Heart left ventricle (tissue), 16 donors: ENCODE results near the gene SSBP3. TPM values are rescaled to one million over a fixed set of nuclear protein-coding genes. Genes with fewer than 3 reads are reported as not detected.
A peak's percentile ranks its signal among the peaks of the same experiment; 100 is the strongest.
"Not testable (repeated sequence)": the region's sequence is repeated elsewhere in the genome, so short reads cannot be mapped to it uniquely, and the experiment has no call there.

Experiments
- ATAC-seq, 4 donors: fragments of 200-7000 bp; cut with Tn5 transposase; one replicate each; pipeline ENCODE4 v1.9.1; 2020 to 2022; ENCODE audit warnings: moderate library complexity in 4 of 4, mild to moderate bottlenecking in 3 of 4, moderate number of reproducible peaks in 1 of 4
- DNase-seq, 5 donors: peaks; one replicate each; pipeline ENCODE4 v3.0.0-alpha.2; 2020
- H3K27ac ChIP-seq, 12 donors: fragments of 200-600 bp; sonication (generic) in 4 of 12; one replicate each; pipeline versions ENCODE4 v1.5.0 to v1.8.0; 2016 to 2022; ENCODE audit warnings: mild to moderate bottlenecking in 2 of 12
- H3K27me3 ChIP-seq, 9 donors: fragments of 200-600 bp; sonication (generic) in 2 of 9; one replicate each; pipeline versions ENCODE4 v1.5.1 to v1.8.0; 2016 to 2022; ENCODE audit warnings: mild to moderate bottlenecking in 3 of 9
- H3K36me3 ChIP-seq, 9 donors: fragments of 200-600 bp; sonication (generic) in 2 of 9; one replicate each; pipeline versions ENCODE4 v1.5.0 to v1.8.0; 2018 to 2022; ENCODE audit warnings: mild to moderate bottlenecking in 2 of 9
- H3K4me1 ChIP-seq, 12 donors: fragments of 200-600 bp; sonication (generic) in 4 of 12; one replicate each; pipeline versions ENCODE4 v1.5.0 to v1.8.0; 2016 to 2022; ENCODE audit warnings: mild to moderate bottlenecking in 3 of 12
- H3K4me3 ChIP-seq, 12 donors: fragments of 200-600 bp; sonication (generic) in 4 of 12; one replicate each; pipeline versions ENCODE4 v1.5.0 to v1.8.0; 2017 to 2022; ENCODE audit warnings: mild to moderate bottlenecking in 9 of 12, moderate library complexity in 4 of 12
- H3K9me3 ChIP-seq, 12 donors: fragments of 200-600 bp; sonication (generic) in 4 of 12; one replicate each; pipeline versions ENCODE4 v1.5.0 to v1.8.0; 2016 to 2022; ENCODE audit warnings: mild to moderate bottlenecking in 1 of 12
- POLR2A ChIP-seq, 2 donors: fragments of 450-650 bp; IDR thresholded peaks; one replicate each; pipeline ENCODE4 v1.6.1; 2017; ENCODE audit warnings: antibody characterized with exemption in 2 of 2, mild to moderate bottlenecking in 2 of 2, moderate library complexity in 2 of 2
- WGBS, 4 donors: extraction: QIAGEN DNeasy Blood & Tissue Kit in 2 of 4; methylation state at CpG; one replicate each; pipeline versions ENCODE4 v1.1.5 to v1.1.7; 2013 to 2018; 5-methylcytosine and 5-hydroxymethylcytosine counted together
- intact Hi-C, 10 donors: fragments of 100-400 bp; cut with DNase I; formaldehyde crosslinking; loops; one replicate each; pipeline versions ENCODE4 v1.11.1 to v1.14.2; 2022
- polyA plus RNA-seq, 2 donors: library from polyadenylated mRNA; stranded (reverse); fragments of 200-250 nt; gene quantifications; one replicate each; pipeline ENCODE4 v1.2.3, GENCODE V29; 2013
- total RNA-seq, 9 donors: library from RNA; depleted of rRNA in 2 of 9; stranded (reverse); fragments of >200 nt in 2 of 9; fragmentation: NEBNext Ultra II Directional in 3 of 9; extraction: Animal tissue kit (Norgen Biotek cat#: 25700) in 3 of 9; gene quantifications; one replicate each; pipeline versions ENCODE4 v1.1.0 to v1.2.4, GENCODE V29; 2016 to 2023
- TF ChIP-seq, protein P1 (sequence below), 12 donors: fragments of 200-600 bp; sonication (generic) in 4 of 12; IDR thresholded peaks; one replicate each; pipeline versions ENCODE4 v1.5.0 to v1.8.0; 2018 to 2022; ENCODE audit warnings: antibody characterized with exemption in 12 of 12, mild to moderate bottlenecking in 5 of 12
- donor health status: ischemic (EF 13 %, LVEDD 7.1; RV severe dilation, severe dysfunction).
- donor health status: healthy with polysubstance abuse.
- donor health status: DM: no; HTN: yes; CAD: no.
- donor health status: DM: no; HTN: no; CAD: no.
- donor health status: ischemic (EF 25% LVEDD 6.9; RV normal size, moderate dysfunction).
- donor health status: ischemic (EF 25% LVEDD 5.7; RV mildly dilated, moderate dysfunction).
- donor health status: healthy.
- donor health status: DM: yes; HTN: yes; CAD: no.
- donor health status: ischemic (EF 35%, LVEDD 5.7; RV mildly dilated, moderate dysfunction).
- donor health status: nonischemic (EF 11% LVEDD 7.7; RV severe dilation, severe dysfunction).
- donor health status: DM: yes; HTN: yes; CAD: no.
- donor health status: PGD.
- donor health status: ischemic (EF 29% LVEDD 5.4; RV normal size, mild dysfunction).
- donor health status: nonischemic (EF 23%, LVEDD 6.1; RV moderate dilation, normal function).

The SSBP3 gene
- total and polyA plus RNA-seq, 11 donors: 20.8 to 61.8 (median 48.1) TPM

DNA sequence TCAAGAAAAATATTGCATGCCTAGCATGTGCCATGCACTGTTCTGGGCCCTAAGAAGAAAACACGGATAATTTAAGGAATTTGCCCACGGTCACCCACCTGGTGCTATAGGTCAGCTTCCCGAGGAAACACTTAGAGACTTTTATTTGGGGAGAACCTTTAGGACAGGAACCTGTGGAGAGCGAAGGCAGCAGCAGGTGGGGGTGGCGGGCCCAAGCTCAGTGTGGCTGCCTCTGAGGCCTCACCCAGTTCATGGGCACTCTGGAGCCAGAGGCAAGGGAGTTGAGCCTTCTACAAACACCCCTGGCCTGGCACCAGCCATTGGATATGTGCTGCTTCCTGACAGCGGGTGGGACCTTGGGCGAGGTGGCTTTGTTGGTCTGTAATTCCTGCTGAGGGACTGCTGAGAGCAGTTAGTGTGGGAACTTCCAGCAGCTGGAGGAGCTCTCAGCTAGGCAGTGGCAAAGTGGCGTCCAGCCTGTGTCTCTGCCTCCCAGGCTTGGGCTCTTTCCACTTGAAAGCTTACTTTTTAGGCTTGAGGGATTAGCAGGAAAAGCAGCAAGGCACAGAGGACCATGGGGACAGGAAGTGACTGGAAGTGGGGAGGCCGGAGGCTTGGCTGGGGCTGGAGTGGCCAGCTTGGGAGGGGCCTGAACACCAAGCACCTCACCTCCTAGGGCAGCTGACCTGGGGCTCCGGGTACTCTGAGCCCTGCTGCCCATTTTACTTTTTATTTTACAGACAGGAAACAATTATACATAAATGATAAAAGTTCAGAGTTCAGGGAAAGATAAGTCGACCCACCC lies 187.1 kb downstream of the SSBP3 start:
- WGBS, 4 donors: 63 to 72% (median 67%) methylated on average over 11 of the region's 11 CpGs
- DNase-seq (no peak), ATAC-seq (peak in 2 of 4 donors; percentile 4 to 23)
- TF ChIP-seq POLR2A (IDR thresholded peaks at IDR 0.05): no peak
- TF ChIP-seq, protein P1, sequence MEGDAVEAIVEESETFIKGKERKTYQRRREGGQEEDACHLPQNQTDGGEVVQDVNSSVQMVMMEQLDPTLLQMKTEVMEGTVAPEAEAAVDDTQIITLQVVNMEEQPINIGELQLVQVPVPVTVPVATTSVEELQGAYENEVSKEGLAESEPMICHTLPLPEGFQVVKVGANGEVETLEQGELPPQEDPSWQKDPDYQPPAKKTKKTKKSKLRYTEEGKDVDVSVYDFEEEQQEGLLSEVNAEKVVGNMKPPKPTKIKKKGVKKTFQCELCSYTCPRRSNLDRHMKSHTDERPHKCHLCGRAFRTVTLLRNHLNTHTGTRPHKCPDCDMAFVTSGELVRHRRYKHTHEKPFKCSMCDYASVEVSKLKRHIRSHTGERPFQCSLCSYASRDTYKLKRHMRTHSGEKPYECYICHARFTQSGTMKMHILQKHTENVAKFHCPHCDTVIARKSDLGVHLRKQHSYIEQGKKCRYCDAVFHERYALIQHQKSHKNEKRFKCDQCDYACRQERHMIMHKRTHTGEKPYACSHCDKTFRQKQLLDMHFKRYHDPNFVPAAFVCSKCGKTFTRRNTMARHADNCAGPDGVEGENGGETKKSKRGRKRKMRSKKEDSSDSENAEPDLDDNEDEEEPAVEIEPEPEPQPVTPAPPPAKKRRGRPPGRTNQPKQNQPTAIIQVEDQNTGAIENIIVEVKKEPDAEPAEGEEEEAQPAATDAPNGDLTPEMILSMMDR (IDR thresholded peaks at IDR 0.05): peak in 3 of 12 donors; percentile 5 to 22 (median 22)
- intact Hi-C loops: loop anchor here in 3 of 10 donors (2.0 to 5.0 kb wide), 3 partner anchors 53 to 270 kb away; no protein-coding TSS in a partner anchor
- Histone ChIP-seq H3K4me1 (peaks cover 0 to 45% (median 23%) of the 10 kb centered on the region in 12 donors), H3K27me3 (no peaks in the 10 kb centered on the region), H3K9me3 (no peaks in the 10 kb centered on the region), H3K27ac (peak overlapping the region in 8 of 12 donors; percentile 29 to 74 (median 54)), H3K4me3 (no peak overlapping the region), H3K36me3 (peaks cover 0 to 51% (median 49%) of the 10 kb centered on the region in 9 donors)

DNA sequence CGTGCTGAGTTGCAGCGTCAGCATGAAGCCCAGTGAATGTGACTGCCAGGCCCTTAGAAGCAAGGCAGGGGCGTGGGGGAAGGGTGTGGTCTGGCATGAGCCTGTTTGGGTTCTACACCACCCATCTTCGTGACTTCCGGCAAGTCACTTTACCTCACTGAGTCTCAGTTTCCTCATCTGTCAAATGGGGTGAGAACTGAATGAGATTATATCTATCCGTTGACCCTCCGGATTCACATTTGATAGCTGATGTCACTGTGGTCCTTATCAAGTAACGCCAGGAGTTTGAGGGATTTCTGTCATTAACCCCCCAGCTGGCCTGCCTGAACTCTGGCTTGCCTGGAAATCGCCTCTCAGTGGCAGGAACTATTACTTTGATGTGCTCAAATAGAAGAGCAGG lies 190.7 kb downstream of the SSBP3 start:
- ATAC-seq (no peak), DNase-seq (no peak)
- intact Hi-C loops: loop anchor here in 2 of 10 donors (5.0 kb wide), 2 partner anchors 57 to 187 kb away; no protein-coding TSS in a partner anchor
- Histone ChIP-seq H3K4me1 (peaks cover 0 to 23% (median 18%) of the 10 kb centered on the region in 12 donors), H3K9me3 (no peaks in the 10 kb centered on the region), H3K4me3 (no peak overlapping the region), H3K36me3 (peaks cover 5 to 87% (median 85%) of the 10 kb centered on the region in 9 donors), H3K27ac (no peak overlapping the region), H3K27me3 (no peaks in the 10 kb centered on the region)
- WGBS, 4 donors: 91 to 95% (median 93%) methylated on average over 9 of the region's 9 CpGs
- TF ChIP-seq POLR2A (IDR thresholded peaks at IDR 0.05): no peak
- TF ChIP-seq, protein P1 (IDR thresholded peaks at IDR 0.05): no peak

DNA sequence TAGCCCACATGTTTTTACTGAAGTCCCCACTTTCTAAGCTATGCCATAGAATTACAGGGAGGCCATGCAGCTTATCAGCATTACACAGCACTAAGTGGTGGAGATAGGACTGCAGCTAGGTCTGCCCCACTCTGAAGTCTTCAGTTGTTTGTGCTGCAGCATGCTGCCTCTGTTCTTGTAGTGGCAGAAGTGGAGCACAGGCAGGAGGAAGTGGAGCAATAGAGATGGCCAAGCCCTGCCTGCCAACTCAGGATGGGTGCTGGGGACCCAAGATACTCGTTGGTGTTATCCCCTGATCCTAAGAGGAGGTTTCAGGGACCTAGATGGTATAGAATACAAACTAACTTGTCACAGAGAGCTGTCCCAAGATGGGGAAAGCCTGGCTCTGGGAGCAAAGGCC lies 193.3 kb downstream of the SSBP3 start:
- WGBS, 4 donors: 50 to 60% (median 56%) methylated on average over 1 of the region's 1 CpG
- H3K36me3 ChIP-seq: peaks cover 7 to 100% (median 98%) of the 10 kb centered on the region in 9 donors

DNA sequence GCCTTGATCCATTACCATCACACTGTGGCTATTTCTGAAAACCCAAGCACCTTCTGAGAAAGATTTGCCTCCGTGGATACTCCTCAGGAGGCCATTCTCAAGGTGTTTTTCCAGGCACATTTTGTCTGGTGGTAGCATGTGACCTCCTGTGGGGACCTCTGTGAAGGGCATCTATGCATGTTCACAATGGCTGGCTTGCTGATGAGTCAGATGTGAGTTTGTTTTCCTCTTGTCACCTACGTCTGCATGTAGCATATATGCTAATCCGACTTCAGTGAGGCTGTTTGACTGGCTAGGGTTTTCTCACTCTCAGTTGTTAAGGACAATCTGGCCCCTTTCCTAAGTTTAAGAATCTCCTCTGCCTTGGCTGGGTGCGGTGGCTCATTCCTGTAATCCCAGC lies 198.3 kb downstream of the SSBP3 start:
- H3K9me3 ChIP-seq, DNase-seq, ATAC-seq, H3K4me1 ChIP-seq, H3K27ac ChIP-seq, H3K4me3 ChIP-seq, H3K27me3 ChIP-seq: not testable (repeated sequence)
- 59 to 79% (median 68%) methylated on average over 4 of the region's 4 CpGs for WGBS, 4 donors
- peaks cover 3 to 94% (median 85%) of the 10 kb centered on the region in 9 donors for H3K36me3 ChIP-seq
- intact Hi-C loops: loop anchor here in 5 of 10 donors (10.0 kb wide), 4 partner anchors 133 to 287 kb away; partner anchors contain the start of gene SSBP3 (in 1 of the 5)

More for the DNA sequence above, 193.3 kb downstream of the SSBP3 start:
- TF ChIP-seq, protein P1 (IDR thresholded peaks at IDR 0.05): no peak
- no peak for TF ChIP-seq POLR2A (IDR thresholded peaks at IDR 0.05)
- no peak overlapping the region for H3K27ac ChIP-seq
- intact Hi-C loops: no loop called here
- H3K9me3 ChIP-seq: no peaks in the 10 kb centered on the region
- ATAC-seq (no peak), DNase-seq (no peak)
- H3K4me1 ChIP-seq: no peaks in the 10 kb centered on the region
- H3K27me3 ChIP-seq: no peaks in the 10 kb centered on the region
- H3K4me3 ChIP-seq: no peak overlapping the region
